GM10248 (cell line): ENCODE data around the gene DTL.

Experiments used
- CTCF ChIA-PET: fragments of 300-600 bp; sonication (Branson Sonifier 250); formaldehyde crosslinking; extraction: SDS; loops from one replicate; lab custom pipeline; 2021; ENCODE audit warnings: antibody characterized with exemption; lab: Yijun Ruan, JAX
- POLR2A ChIA-PET: fragments of 350-650 bp; sonication (Branson Sonifier 250); formaldehyde crosslinking; extraction: SDS; loops from one replicate; lab custom pipeline; 2020; ENCODE audit warnings: antibody characterized with exemption; lab: Yijun Ruan, JAX
- DNase-seq: peaks from one replicate; pipeline ENCODE4 v3.0.0; 2012; ENCODE audit errors: extremely low spot score
- TF ChIP-seq, protein P1 (sequence below): IDR thresholded peaks from 2 replicates; pipeline ENCODE4 v1.5.1; 2012; ENCODE audit warnings: mild to moderate bottlenecking, low read depth; ENCODE audit errors: extremely low read depth, missing control alignments, control extremely low read depth

DTL gene

DNA sequence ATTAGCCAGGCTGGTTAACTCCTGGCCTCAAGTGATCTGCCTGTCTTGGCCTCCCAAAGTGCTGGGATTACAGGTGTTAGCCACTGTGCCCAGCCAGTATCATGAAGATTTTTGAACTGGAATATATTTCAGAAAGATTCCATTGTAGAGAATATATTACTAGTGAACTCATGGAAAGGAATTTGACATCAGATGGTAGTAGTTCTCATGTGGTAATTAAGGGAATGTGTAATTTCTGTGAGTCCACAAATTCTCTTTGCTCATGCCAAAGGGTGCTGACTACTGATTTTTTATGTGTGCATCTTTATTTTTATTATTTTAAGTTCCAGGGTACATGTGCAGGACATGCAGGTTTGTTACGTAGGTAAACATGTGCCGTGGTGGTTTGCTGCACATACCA is 10.4 kb downstream of the DTL start:
- POLR2A ChIA-PET: no interaction called here
- TF ChIP-seq, protein P1, sequence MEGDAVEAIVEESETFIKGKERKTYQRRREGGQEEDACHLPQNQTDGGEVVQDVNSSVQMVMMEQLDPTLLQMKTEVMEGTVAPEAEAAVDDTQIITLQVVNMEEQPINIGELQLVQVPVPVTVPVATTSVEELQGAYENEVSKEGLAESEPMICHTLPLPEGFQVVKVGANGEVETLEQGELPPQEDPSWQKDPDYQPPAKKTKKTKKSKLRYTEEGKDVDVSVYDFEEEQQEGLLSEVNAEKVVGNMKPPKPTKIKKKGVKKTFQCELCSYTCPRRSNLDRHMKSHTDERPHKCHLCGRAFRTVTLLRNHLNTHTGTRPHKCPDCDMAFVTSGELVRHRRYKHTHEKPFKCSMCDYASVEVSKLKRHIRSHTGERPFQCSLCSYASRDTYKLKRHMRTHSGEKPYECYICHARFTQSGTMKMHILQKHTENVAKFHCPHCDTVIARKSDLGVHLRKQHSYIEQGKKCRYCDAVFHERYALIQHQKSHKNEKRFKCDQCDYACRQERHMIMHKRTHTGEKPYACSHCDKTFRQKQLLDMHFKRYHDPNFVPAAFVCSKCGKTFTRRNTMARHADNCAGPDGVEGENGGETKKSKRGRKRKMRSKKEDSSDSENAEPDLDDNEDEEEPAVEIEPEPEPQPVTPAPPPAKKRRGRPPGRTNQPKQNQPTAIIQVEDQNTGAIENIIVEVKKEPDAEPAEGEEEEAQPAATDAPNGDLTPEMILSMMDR: no peak
- DNase-seq: no peak
- CTCF ChIA-PET: interaction anchor here (1.1 to 7.8 kb wide), 4 partner anchors 12 to 409 kb away, joined by 3 to 77 read pairs (median 4); partner anchors contain the start of genes DTL and INTS7

DNA sequence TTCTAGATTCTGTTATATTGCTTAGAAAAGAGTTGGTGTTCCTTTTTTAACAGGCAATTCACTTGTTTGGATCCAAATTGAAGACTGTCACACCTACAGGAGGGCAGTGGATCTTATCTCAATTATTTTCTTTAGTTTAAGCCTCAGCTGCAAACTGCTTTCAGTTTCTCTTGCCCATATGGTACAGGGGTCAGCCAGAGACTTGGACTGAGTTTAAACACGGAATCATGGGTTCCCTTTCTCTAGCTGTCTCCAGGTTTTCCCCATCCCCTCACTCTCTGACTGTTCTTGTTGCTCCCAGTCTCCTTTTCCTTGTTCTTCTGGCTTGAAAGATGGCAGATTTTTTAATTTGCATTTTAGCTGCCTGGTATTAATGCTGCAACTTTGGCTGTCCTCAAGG is 18.4 kb downstream of the DTL start:
- TF ChIP-seq, protein P1: no peak
- ChIA-PET POLR2A (no interaction called here), CTCF (interaction anchor here (1.0 to 2.1 kb wide), 3 partner anchors 8 to 18 kb away, joined by 4 to 8 read pairs (median 5); partner anchors contain the start of genes DTL and INTS7)
- no peak for DNase-seq

DNA sequence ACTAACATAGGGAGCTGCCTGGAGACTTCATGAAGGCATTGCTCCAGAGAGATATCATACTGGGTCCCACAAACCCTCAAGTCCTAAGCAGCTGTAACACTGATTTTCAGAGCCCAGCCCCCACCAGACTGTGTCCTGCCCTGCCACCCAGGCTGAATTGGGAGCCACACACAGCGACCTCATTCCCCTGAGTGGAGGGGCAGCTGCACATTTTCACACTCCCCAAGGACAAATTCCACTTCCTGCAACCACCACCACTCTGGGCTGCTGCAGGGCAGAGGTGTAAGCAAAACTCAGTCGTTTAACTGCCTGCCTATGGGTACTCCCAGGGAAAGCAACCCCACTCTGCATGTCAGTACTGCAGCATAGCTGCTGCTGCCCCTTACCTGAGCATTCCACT is 19.8 kb downstream of the DTL start:
- ChIA-PET POLR2A (no interaction called here), CTCF (interaction anchor here (1.5 to 2.1 kb wide), 3 partner anchors 9 to 20 kb away, joined by 8 to 9 read pairs (median 8); partner anchors contain the start of genes DTL and INTS7)
- TF ChIP-seq, protein P1: no peak
- no peak for DNase-seq

DNA sequence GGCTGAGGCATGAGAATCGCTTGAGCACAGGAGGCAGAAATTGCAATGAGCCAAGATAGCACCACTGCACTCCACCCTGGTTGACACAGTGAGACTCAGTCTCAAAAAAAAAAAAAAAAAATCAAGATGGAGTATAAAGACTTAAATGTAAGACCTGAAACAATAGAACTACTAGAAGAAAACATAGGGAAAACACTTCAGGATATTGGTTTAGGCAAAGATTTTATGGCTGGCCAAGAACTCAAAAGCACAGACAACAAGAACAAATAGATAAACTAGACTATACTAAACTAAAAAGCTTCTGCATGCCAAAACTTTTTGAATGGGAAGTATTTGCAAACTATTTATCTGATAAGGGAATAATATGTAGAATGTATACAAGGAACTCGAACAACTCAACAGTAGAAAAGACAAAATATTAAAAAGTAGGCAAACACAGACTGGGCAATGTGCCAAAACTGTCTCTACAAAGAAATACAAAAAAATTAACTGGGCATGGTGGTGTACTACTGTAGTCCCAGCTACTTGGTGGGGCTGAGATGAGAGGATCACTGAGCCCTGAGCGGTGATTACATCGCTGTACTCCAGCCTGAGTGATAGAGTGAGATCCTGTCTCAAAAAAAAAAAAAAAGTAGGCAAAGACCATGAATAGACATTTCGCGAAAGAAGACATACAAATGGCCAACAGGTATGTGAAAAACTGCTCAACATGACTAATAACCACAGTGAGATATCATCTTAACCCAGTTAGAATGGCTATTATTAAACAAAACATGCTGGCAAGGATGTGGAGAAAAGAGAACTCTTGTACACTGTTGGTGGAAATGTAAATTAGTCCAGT is 25.3 kb downstream of the DTL start:
- ChIA-PET CTCF (interaction anchor here (0.9 to 5.7 kb wide), 7 partner anchors 11 to 396 kb away, joined by 3 to 49 read pairs (median 6); partner anchors contain the start of gene INTS7), POLR2A (no interaction called here)
- DNase-seq: no peak
- TF ChIP-seq, protein P1: no peak

DNA sequence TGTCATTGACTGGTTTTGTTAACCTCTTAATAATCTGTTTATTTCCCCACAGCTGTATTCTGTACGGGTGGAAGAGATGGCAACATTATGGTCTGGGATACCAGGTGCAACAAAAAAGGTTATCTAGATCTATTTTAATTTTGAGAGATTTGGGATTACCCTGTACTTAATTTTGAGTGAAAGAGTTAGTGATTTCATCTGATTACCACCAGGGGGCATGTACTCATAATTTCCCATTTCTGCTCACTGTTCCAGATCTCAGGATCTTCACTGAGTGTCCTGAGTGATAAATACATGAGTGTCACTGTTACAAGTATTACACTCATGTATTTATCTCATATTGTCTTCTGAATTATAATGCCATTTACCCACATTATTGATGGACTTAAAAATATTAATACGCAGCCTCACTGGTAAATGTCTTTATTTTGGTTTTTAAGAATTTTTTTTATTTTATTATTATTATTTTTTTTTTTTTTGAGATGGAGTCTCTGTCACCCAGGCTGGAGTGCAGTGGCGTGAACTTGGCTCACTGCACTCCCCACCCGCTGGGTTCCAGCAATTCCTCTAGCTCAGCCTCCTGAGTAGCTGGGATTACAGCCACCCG is 27.4 kb downstream of the DTL start:
- ChIA-PET POLR2A (no interaction called here), CTCF (interaction anchor here (0.7 to 6.7 kb wide), 39 partner anchors 8 to 427 kb away, joined by 3 to 130 read pairs (median 4); partner anchors contain the start of genes DTL, INTS7 and NENF)
- DNase-seq: peak; percentile 28
- TF ChIP-seq, protein P1: peak; percentile 49

DNA sequence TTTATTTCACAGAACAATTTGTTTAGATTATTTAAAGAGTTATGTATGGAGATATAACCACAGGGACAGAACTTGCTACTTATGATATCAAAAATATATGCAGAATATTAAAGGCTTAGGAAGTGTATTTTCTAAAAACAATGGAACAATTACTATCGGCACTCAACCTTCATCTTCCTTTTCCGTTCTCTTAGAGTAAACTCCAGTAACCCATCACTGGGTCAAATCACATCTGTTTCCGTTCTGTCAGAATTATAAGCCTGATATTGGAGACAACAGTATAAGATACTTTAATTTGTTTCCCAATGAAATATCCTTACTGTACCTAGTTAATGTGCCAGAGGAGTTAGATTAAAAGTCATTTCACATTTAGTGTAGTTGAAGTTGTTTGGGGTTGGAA is 32.2 kb downstream of the DTL start:
- ChIA-PET CTCF (interaction anchor here (6.7 kb wide), 1 partner anchor 388 kb away, joined by 130 read pairs; no protein-coding TSS in a partner anchor), POLR2A (no interaction called here)
- no peak for DNase-seq
- TF ChIP-seq, protein P1: no peak
